Measurements from ENCODE around the gene KRAS.

GRCh38 chr12:25194214-25194613 lies 56.5 kb downstream of the KRAS start:
- TF ChIP-seq ZNF850 (CRISPR knock-in tag; conservative IDR thresholded peaks at IDR 0.05) (no peak), UBTF (CRISPR knock-in tag; IDR thresholded peaks at IDR 0.05) (no peak), FOXK1 (CRISPR knock-in tag; IDR thresholded peaks at IDR 0.05; ENCODE audit: borderline replicate concordance, low read depth) (no peak), ZNF589 (CRISPR knock-in tag; conservative IDR thresholded peaks at IDR 0.05) (no peak), ZNF354B (CRISPR knock-in tag; IDR thresholded peaks at IDR 0.05) (no peak), ZFX (CRISPR knock-in tag; IDR thresholded peaks at IDR 0.05; ENCODE audit: low read depth) (no peak), PATZ1 (CRISPR knock-in tag; IDR thresholded peaks at IDR 0.05) (no peak), ZNF569 (CRISPR knock-in tag; IDR thresholded peaks at IDR 0.05; ENCODE audit: borderline replicate concordance) (no peak), RFXAP (CRISPR knock-in tag; IDR thresholded peaks at IDR 0.05; ENCODE audit: borderline replicate concordance) (no peak), ZBTB7B (CRISPR knock-in tag; IDR thresholded peaks at IDR 0.05) (no peak)
